Hair follicle dermal papilla cell (primary cell): Measurements from ENCODE around the gene ACTN4. TPM values are rescaled to one million over a fixed set of nuclear protein-coding genes. Genes with fewer than 3 reads are reported as not detected.

Experiments
- total RNA-seq: library from RNA; depleted of rRNA; stranded (reverse); fragments of >200 nt; gene quantifications from 2 replicates; pipeline ENCODE4 v1.2.3, GENCODE V29; 2012

ACTN4 gene
- 644 and 959 TPM in 2 replicates for total RNA-seq

GRCh38 chr19:38647368-38647965, at the start of gene ACTN4:
ACTN4 (plus strand) TSS chr19:38647649; CDS start chr19:38647746, 97 bp downstream.

GRCh38 chr19:38617764-38618589, 29.5 kb upstream of the ACTN4 start, which contains the start of gene MAP4K1:
MAP4K1 (minus strand) TSS chr19:38617953; CDS start chr19:38617895, 58 bp downstream.

GRCh38 chr19:38618590-38619360, 28.7 kb upstream of the ACTN4 start, which contains the start of gene EIF3K:
EIF3K (plus strand) TSS chr19:38619188; CDS start chr19:38619269, 81 bp downstream.

GRCh38 chr19:38744298-38744681, 96.8 kb downstream of the ACTN4 start, which contains the start of gene CAPN12:
CAPN12 (minus strand) TSS chr19:38744474; CDS start chr19:38744165, 309 bp downstream.

GRCh38 chr19:38773469-38774177, 126.2 kb downstream of the ACTN4 start, which contains the start of gene LGALS7:
LGALS7 (minus strand) TSS chr19:38773517; CDS start chr19:38773492, 25 bp downstream.

Other genes with a start within 250 kb of the ACTN4 start
- gene FAM98C, start 244.6 kb upstream of the ACTN4 start, total RNA-seq, result 11.2 and 11.9 TPM in 2 replicates
- gene RASGRP4, start 221.4 kb upstream of the ACTN4 start, total RNA-seq, result not detected in 2 replicates
- under 0.01 TPM in 2 replicates for gene RYR1, start 214.0 kb upstream of the ACTN4 start, total RNA-seq
- gene MAP4K1, start 29.7 kb upstream of the ACTN4 start, total RNA-seq, result not detected in 2 replicates
- gene EIF3K, start 28.5 kb upstream of the ACTN4 start, total RNA-seq, result 279 and 398 TPM in 2 replicates
- 0.24 and 0.65 TPM in 2 replicates for gene CAPN12, start 96.8 kb downstream of the ACTN4 start, total RNA-seq
- not detected in 2 replicates for gene LGALS7, start 125.9 kb downstream of the ACTN4 start, total RNA-seq
- gene LGALS7B, start 141.6 kb downstream of the ACTN4 start, total RNA-seq, result 0.97 TPM in 1 of 2 replicates, not detected in the other
- gene LGALS4, start 165.3 kb downstream of the ACTN4 start, total RNA-seq, result not detected in 2 replicates
- gene ECH1, start 184.1 kb downstream of the ACTN4 start, total RNA-seq, result 61.2 and 70.1 TPM in 2 replicates
- gene HNRNPL, start 202.3 kb downstream of the ACTN4 start, total RNA-seq, result 232 and 246 TPM in 2 replicates
- 1.9 and 2.6 TPM in 2 replicates for gene RINL, start 230.6 kb downstream of the ACTN4 start, total RNA-seq